HCT116 (cell line): Measurements from ENCODE around the gene PKNOX2. TPM values are rescaled to one million over a fixed set of nuclear protein-coding genes. Genes with fewer than 3 reads are reported as not detected.

Experiments used
- ATAC-seq: fragments of 200-7000 bp; cut with Tn5 transposase; 2 replicates; pipeline ENCODE4 v1.9.1; 2020; ENCODE audit warnings: mild to moderate bottlenecking, moderate library complexity
- BruUV-seq: library from RNA; stranded (reverse); fragments of 400-500 nt; replicated peaks from 2 replicates; lab custom pipeline; 2021; lab: Mats Ljungman, UMichigan
- CTCF ChIA-PET: fragments of 300-600 bp; sonication (Branson Sonifier 250); formaldehyde crosslinking; loops from one replicate; lab custom pipeline; 2021; ENCODE audit warnings: antibody characterized with exemption; lab: Charles Lee
- POLR2A ChIA-PET: fragments of 300-600, 350-600 bp; sonication (Branson Sonifier 250); formaldehyde crosslinking; loops from one replicate; lab custom pipeline; 2021; ENCODE audit warnings: antibody characterized with exemption; lab: Charles Lee
- RAD21 ChIA-PET, 2 experiments: fragments of 300-600 bp; sonication (Branson Sonifier 250); formaldehyde crosslinking; loops; one replicate each; lab custom pipeline; 2023; ENCODE audit warnings: low total read pairs in 2 of 2; ENCODE audit not compliant: uncharacterized antibody in 2 of 2, unreplicated experiment in 2 of 2, low non-redundant PET in 1 of 2; lab: Charles Lee
- DNase-seq: peaks from one replicate; pipeline ENCODE4 v3.0.0-alpha.2; 2010; ENCODE audit warnings: low read depth, low spot score
- H2AFZ ChIP-seq: fragments of 200-600 bp; shearing (Covaris generic), sonication (generic); 2 replicates; pipeline ENCODE4 v1.6.1; 2017; ENCODE audit warnings: low read depth, mixed run types, mixed read lengths, antibody characterized with exemption, low read length; ENCODE audit not compliant: poor library complexity, severe bottlenecking
- H3K27ac ChIP-seq: 2 replicates; pipeline ENCODE4 v1.5.1; 2012; ENCODE audit warnings: low read depth, low read length
- H3K27me3 ChIP-seq: fragments of 200-600 bp; sonication (generic); 2 replicates; pipeline ENCODE4 v1.6.1; 2016; ENCODE audit warnings: mixed run types, low read length, mixed read lengths; ENCODE audit not compliant: insufficient read depth
- H3K36me3 ChIP-seq, 2 experiments: fragments of 200-500 bp in 1 of 2; fragments of 200-600 bp in 1 of 2; sonication (Bioruptor generic) in 1 of 2; sonication (generic) in 1 of 2; 2 replicates each; pipeline versions ENCODE4 v1.5.1 to v1.6.1; 2014 to 2016; ENCODE audit warnings: low read length in 2 of 2, inconsistent platforms in 1 of 2, mixed read lengths in 1 of 2, mixed run types in 1 of 2; ENCODE audit not compliant: insufficient read depth in 2 of 2, control insufficient read depth in 1 of 2
- H3K4me1 ChIP-seq, 2 experiments: fragments of 200-600 bp in 1 of 2; sonication (generic) in 1 of 2; 2 replicates each; pipeline versions ENCODE4 v1.5.1 to v1.6.1; 2012 to 2017; ENCODE audit warnings: low read length in 2 of 2, inconsistent platforms in 1 of 2, mild to moderate bottlenecking in 1 of 2, mixed read lengths in 1 of 2, mixed run types in 1 of 2, moderate library complexity in 1 of 2; ENCODE audit not compliant: insufficient read depth in 2 of 2, control insufficient read depth in 1 of 2
- H3K4me2 ChIP-seq: fragments of 200-600 bp; sonication (generic); 2 replicates; pipeline ENCODE4 v1.6.1; 2017; ENCODE audit warnings: mixed run types, low read length, mixed read lengths
- H3K4me3 ChIP-seq, 2 experiments: fragments of 200-600 bp in 1 of 2; sonication (generic) in 1 of 2; replicated peaks in 1 of 2; 2 replicates each; pipeline ENCODE4 v1.5.1; 2011 to 2016; ENCODE audit warnings: low read length in 2 of 2, control low read depth in 1 of 2, low read depth in 1 of 2, mild to moderate bottlenecking in 1 of 2, mixed read lengths in 1 of 2, mixed run types in 1 of 2
- H3K79me2 ChIP-seq: fragments of 200-600 bp; sonication (generic); 2 replicates; pipeline ENCODE4 v1.6.1; 2017; ENCODE audit warnings: mild to moderate bottlenecking, mixed run types, low read length, moderate library complexity, mixed read lengths; ENCODE audit not compliant: insufficient read depth
- H3K9ac ChIP-seq: fragments of 200-600 bp; sonication (generic); 2 replicates; pipeline ENCODE4 v1.6.1; 2016; ENCODE audit warnings: low read length, mixed read lengths
- H3K9me2 ChIP-seq: fragments of 200-600 bp; sonication (generic), shearing (Covaris generic); 2 replicates; pipeline ENCODE4 v1.6.1; 2017; ENCODE audit warnings: mixed run types, mild to moderate bottlenecking, moderate library complexity; ENCODE audit not compliant: insufficient read depth
- H3K9me3 ChIP-seq, 2 experiments: fragments of 200-500 bp in 1 of 2; fragments of 200-600 bp in 1 of 2; sonication (Bioruptor generic) in 1 of 2; sonication (generic) in 1 of 2; 2 replicates each; pipeline ENCODE4 v1.6.1; 2014 to 2017; ENCODE audit warnings: low read length in 2 of 2, mixed read lengths in 2 of 2, inconsistent platforms in 1 of 2, low read depth in 1 of 2, mild to moderate bottlenecking in 1 of 2, mixed run types in 1 of 2, moderate library complexity in 1 of 2; ENCODE audit not compliant: control insufficient read depth in 1 of 2, insufficient read depth in 1 of 2
- H4K20me1 ChIP-seq: fragments of 200-600 bp; sonication (generic), shearing (Covaris generic); 2 replicates; pipeline ENCODE4 v1.6.1; 2017; ENCODE audit warnings: mixed run types, mild to moderate bottlenecking, moderate library complexity; ENCODE audit not compliant: insufficient read depth
- ATF3 ChIP-seq: IDR thresholded peaks from 2 replicates; pipeline ENCODE4 v1.6.1; 2012
- CBX3 ChIP-seq: IDR thresholded peaks from 2 replicates; pipeline ENCODE4 v1.6.1; 2012; ENCODE audit warnings: low read depth
- CEBPB ChIP-seq: IDR thresholded peaks from 2 replicates; pipeline ENCODE4 v1.6.1; 2012; ENCODE audit warnings: low read depth
- EGR1 ChIP-seq: IDR thresholded peaks from 2 replicates; pipeline ENCODE4 v1.6.1; 2012; ENCODE audit warnings: low read depth
- EZH2 ChIP-seq: fragments of 200-600 bp; sonication (generic); IDR thresholded peaks from 2 replicates; pipeline ENCODE4 v1.6.1; 2017; ENCODE audit warnings: antibody characterized with exemption, mixed run types
- FOSL1 ChIP-seq: IDR thresholded peaks from 2 replicates; pipeline ENCODE4 v1.6.1; 2012; ENCODE audit warnings: low read depth
- POLR2A ChIP-seq: IDR thresholded peaks from 2 replicates; pipeline ENCODE4 v1.7.0; 2011; ENCODE audit warnings: borderline replicate concordance; ENCODE audit not compliant: insufficient read depth, insufficient read length; ENCODE audit errors: extremely low read depth
- RAD21 ChIP-seq: IDR thresholded peaks from 2 replicates; pipeline ENCODE4 v1.6.1; 2012; ENCODE audit warnings: low read depth, mild to moderate bottlenecking
- SRF ChIP-seq: IDR thresholded peaks from 2 replicates; pipeline ENCODE4 v1.6.1; 2012; ENCODE audit warnings: low read depth
- TCF7L2 ChIP-seq: IDR thresholded peaks from 2 replicates; pipeline ENCODE4 v1.7.0; 2011; ENCODE audit warnings: borderline replicate concordance, inconsistent platforms; ENCODE audit not compliant: insufficient read depth, insufficient read length; ENCODE audit errors: extremely low read depth
- ZBTB33 ChIP-seq: IDR thresholded peaks from 2 replicates; pipeline ENCODE4 v1.6.1; 2011; ENCODE audit warnings: mild to moderate bottlenecking, low read length, moderate library complexity; ENCODE audit not compliant: insufficient replicate concordance; ENCODE audit errors: extremely low read depth
- ZFX ChIP-seq: fragments of 450-650 bp; IDR thresholded peaks from 2 replicates; pipeline ENCODE4 v1.6.1; 2017
- intact Hi-C: fragments of 100-400 bp; cut with micrococcal nuclease; formaldehyde crosslinking; loops from 2 replicates; pipeline ENCODE4 v1.10.0; 2022
- total RNA-seq: library from RNA; stranded (reverse); gene quantifications from one replicate; pipeline ENCODE4 v1.2.1, GENCODE V29; 2021; ENCODE audit not compliant: unreplicated experiment
- TF ChIP-seq, protein P1 (sequence below), 3 experiments: fragments of 200-600 bp in 1 of 3; sonication (generic) in 1 of 3; IDR thresholded peaks in 2 of 3; conservative IDR thresholded peaks in 1 of 3; 2 replicates each; pipeline ENCODE4 v1.5.1; 2012 to 2017; ENCODE audit warnings: low read depth in 2 of 3, low read length in 2 of 3, antibody characterized with exemption in 1 of 3, borderline replicate concordance in 1 of 3, control low read depth in 1 of 3, mild to moderate bottlenecking in 1 of 3, mixed read lengths in 1 of 3, mixed run types in 1 of 3, moderate library complexity in 1 of 3; ENCODE audit not compliant: insufficient read depth in 1 of 3

The PKNOX2 gene
- total RNA-seq, 1 experiment from 2014 or later, result 0.20 TPM

DNA sequence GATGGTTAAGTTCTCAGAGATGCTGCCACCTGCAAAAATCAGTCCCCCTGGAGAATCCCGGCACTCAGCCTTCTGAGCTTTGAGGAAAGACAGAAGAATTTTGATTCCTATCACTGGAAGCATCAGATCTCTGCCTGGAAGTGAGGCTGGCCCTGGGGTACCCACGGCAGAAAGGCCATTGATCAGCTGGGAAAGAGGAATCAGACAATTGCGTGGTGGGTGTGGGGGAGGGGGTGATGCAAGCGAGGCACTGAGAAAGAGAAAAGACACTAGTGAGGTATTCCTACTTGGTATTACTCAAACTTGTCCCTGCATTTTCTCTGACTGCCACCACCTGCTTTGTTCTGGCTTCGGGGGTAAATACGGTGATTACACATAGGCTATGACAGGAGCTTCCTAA lies 235.4 kb downstream of the PKNOX2 start:
- ChIA-PET RAD21 (no interaction called here), POLR2A (no interaction called here), CTCF (no interaction called here)
- H3K27ac ChIP-seq, result no peak overlapping the region
- no peak overlapping the region for H3K4me2 ChIP-seq
- no peaks in the 10 kb centered on the region for H3K9me2 ChIP-seq
- peaks cover 0 to 7% of the 10 kb centered on the region in 2 experiments; a peak in 2 of 4 replicates for H3K4me1 ChIP-seq
- TF ChIP-seq ZFX (no peak), RAD21 (no peak), CBX3 (no peak), TCF7L2 (no peak), FOSL1 (no peak), ATF3 (no peak), EZH2 (no peak), POLR2A (no peak), EGR1 (no peak), CEBPB (no peak), ZBTB33 (no peak), SRF (no peak)
- TF ChIP-seq, protein P1, sequence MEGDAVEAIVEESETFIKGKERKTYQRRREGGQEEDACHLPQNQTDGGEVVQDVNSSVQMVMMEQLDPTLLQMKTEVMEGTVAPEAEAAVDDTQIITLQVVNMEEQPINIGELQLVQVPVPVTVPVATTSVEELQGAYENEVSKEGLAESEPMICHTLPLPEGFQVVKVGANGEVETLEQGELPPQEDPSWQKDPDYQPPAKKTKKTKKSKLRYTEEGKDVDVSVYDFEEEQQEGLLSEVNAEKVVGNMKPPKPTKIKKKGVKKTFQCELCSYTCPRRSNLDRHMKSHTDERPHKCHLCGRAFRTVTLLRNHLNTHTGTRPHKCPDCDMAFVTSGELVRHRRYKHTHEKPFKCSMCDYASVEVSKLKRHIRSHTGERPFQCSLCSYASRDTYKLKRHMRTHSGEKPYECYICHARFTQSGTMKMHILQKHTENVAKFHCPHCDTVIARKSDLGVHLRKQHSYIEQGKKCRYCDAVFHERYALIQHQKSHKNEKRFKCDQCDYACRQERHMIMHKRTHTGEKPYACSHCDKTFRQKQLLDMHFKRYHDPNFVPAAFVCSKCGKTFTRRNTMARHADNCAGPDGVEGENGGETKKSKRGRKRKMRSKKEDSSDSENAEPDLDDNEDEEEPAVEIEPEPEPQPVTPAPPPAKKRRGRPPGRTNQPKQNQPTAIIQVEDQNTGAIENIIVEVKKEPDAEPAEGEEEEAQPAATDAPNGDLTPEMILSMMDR (IDR thresholded peaks at IDR 0.05 in 2 of 3, conservative IDR thresholded peaks at IDR 0.05 in 1 of 3; ENCODE audit: borderline replicate concordance in 1 of 3, insufficient read depth in 1 of 3, low read depth in 2 of 3, low read length in 2 of 3), result no peak
- H2AFZ ChIP-seq, result no peak overlapping the region
- no peak overlapping the region for H3K9ac ChIP-seq
- H3K27me3 ChIP-seq, result peaks cover 31% of the 10 kb centered on the region
- no peak for ATAC-seq
- no peaks in the 10 kb centered on the region for H3K9me3 ChIP-seq
- no peaks in the 10 kb centered on the region for H4K20me1 ChIP-seq
- H3K36me3 ChIP-seq, result no peaks in the 10 kb centered on the region
- no TSS peak for BruUV-seq
- intact Hi-C loops, result loop anchor here (10.0 kb wide), 1 partner anchor 255 kb away; no protein-coding TSS in a partner anchor
- H3K79me2 ChIP-seq, result no peaks in the 10 kb centered on the region
- DNase-seq, result no peak
- no peak overlapping the region for H3K4me3 ChIP-seq
